Endothelial cell of umbilical vein (primary cell): Measurements from ENCODE around the gene TMEM87B.

ENCODE experiments used
- CTCF ChIP-seq, 2 donors: IDR thresholded peaks; 1 replicate in 1 of 2; 2 replicates in 1 of 2; pipeline ENCODE4 v1.5.1; 2011; ENCODE audit warnings: low read length in 2 of 2, mild to moderate bottlenecking in 2 of 2, moderate library complexity in 2 of 2, control low read depth in 1 of 2, inconsistent platforms in 1 of 2, low read depth in 1 of 2; ENCODE audit not compliant: insufficient read depth in 1 of 2; ENCODE audit errors: extremely low read depth in 1 of 2
- FOS ChIP-seq: IDR thresholded peaks from 2 replicates; pipeline ENCODE4 v1.6.1; 2011; ENCODE audit warnings: mild to moderate bottlenecking, low read length, moderate library complexity, borderline replicate concordance; ENCODE audit not compliant: insufficient read depth
- JUN ChIP-seq: IDR thresholded peaks from 2 replicates; pipeline ENCODE4 v1.6.1; 2011; ENCODE audit warnings: borderline replicate concordance, low read depth; ENCODE audit not compliant: insufficient read length, insufficient read depth
- POLR2A ChIP-seq: IDR thresholded peaks from 2 replicates; pipeline ENCODE4 v1.6.1; 2012; ENCODE audit warnings: low read depth, mild to moderate bottlenecking, control low read depth, low read length
- POLR2AphosphoS5 ChIP-seq: IDR thresholded peaks from 2 replicates; pipeline ENCODE4 v1.6.1; 2012; ENCODE audit warnings: low read depth, mild to moderate bottlenecking, control low read depth, low read length, moderate library complexity; ENCODE audit not compliant: insufficient read depth

- TF ChIP-seq FOS (no peak), JUN (no peak), CTCF (IDR thresholded peaks at IDR 0.05; ENCODE audit: extremely low read depth in 1 of 2, insufficient read depth in 1 of 2, low read depth in 1 of 2, low read length in 2 of 2) (no peak), POLR2AphosphoS5 (no peak), POLR2A (no peak)
Observed at GRCh38 chr2:112148477-112148876, 93.4 kb downstream of the TMEM87B start.
